GM19463 (cell line): ENCODE measurements around the gene FGF14.

ENCODE experiments used
- ATAC-seq: cut with Tn5 transposase; IDR thresholded peaks from one replicate; pipeline ENCODE4 v1.9.1; 2021; ENCODE audit warnings: mild to moderate bottlenecking, moderate library complexity; ENCODE audit not compliant: unreplicated experiment

The FGF14 gene

DNA sequence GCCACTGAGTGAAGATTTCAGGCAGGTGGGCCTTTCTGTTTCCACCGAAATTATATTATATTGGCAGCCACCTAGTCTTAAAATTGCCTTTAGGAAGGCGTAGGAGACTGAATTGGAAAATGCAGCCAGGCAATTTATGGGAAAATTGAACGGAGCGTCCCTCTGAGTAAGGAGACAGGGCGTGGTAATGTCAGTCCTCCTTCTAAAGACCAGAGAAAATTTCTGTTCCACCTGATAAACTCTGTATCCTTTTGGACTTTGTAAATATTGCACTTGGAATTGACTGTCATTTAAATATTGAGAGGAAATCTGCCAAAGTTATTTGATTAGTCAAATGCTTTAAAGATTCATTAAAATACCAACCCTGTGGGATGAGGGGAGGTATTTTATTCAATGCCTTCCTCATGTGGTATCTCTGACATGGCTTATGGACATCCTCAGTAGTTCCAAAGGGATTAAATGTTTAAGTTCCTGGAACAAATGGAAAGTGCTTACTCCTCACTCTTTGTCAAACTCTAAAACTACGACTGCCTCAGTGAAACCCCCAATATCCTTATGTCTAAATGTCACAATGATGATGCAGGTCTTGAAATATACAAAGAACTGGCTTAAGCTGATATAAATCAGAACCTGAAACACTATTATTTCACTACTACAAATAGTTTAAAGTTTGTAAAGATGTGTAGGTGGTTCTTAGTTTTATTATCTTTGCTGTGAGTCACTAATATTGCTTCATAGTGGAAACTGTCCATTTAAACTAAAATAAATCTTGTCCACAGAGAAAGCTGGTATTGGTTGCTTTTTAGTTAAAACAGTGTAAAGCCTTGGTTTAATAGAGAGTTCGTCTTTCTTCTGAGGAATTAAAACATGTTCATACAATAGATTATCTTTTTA is 203.2 kb downstream of the FGF14 start:
- ATAC-seq = no peak

DNA sequence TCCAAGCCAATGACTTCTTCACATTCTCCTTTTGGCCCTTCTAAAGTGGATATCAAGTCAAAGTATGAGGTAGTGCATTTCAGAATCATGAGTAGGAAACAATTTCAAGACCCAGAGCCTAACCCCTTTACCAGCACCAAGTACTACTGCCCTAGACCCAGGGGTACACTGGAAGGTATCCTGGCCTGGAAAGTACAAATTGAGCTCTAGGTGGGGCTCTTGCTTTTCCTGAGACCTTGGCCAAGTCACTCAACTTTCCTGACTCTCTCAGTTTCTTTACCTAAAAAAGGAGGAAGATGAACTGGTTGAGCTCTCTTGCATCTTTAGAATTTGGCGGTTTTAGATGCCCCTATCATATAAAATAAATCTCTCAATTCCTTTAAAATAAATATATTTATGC is 204.7 kb downstream of the FGF14 start:
- no peak for ATAC-seq

DNA sequence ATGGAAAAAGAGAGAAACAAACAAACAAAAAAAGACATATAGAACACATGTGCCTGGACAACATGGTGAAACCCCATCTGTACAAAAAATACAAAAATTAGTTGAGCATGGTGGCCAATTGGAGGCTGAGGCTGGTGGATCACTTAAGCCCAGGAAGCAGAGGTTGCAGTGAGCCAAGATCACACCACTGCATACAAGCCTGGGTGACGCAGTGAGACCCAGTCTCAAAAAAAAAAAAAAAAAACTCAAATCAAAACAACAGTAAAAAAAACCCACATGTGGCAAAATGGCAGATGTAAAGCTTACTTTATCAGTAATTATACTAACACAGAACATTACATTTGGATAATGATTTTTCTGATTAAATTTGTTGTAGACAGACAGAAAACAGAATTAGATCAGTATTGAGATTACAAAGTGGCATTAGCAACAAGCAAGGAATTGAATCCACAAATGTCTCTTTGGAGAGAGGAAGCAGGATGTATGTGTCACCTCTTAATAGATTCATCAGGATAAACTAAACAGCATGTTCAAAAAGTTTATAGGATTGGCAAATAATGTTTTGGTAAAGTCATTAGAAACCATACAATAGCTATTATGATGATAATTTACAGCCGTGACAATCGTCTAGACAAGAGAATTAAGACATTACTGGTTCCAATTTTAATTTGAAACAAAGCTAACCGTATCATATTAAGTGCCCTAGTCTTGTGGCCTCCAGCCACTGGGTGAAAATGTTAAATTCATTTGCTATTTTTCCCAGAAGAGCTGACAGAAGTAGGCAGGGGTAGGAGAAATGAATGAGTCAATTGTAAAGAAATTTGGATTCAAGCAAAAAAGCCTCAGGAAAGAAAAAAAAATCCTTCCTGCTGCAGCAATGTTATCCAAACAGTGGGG is 206.0 kb downstream of the FGF14 start:
- ATAC-seq = no peak

DNA sequence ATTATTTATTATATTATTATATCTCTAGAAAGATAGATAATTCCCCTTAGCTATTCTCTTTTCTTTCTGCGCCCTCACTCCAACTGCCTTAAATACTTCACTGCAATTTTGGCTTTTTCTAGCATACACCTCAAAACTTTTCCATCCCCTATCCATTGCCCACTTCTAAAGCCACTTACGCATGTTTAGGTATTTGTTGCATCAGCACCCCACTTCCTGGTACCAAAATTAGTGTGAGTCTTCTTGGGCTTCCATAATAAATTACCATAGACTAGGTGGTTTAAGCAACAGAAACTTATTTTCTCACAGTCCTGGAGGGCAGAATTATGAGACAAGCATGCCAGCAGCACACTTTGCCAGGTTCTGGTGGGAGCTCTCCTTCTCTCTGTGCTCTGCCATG is 209.0 kb downstream of the FGF14 start:
- no peak for ATAC-seq

DNA sequence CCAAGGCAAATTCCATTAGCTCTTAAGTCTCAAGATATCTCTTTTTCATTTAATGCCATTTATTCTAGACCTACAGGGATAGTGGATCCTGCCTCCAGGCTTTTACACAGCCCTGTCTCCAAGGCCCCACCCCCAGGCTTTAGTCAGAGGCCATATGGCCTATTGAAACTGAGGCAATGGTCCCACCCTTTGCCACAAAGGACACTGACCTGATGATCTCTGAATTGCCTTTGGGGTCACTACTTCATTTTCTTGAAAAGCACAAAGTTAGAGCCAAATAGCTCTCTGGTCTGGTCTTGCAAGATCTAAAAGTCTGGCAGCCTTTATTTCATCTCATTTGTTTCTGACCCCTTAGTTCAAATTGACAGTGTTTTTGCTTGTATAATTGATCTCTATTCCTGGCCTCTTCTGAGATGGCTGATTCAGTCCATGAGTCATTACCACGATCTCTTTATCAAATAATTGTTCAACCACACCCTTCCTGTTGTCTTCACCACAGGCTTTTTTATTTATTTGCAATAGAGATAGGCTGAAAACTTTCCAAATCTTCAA is 209.8 kb downstream of the FGF14 start:
- no peak for ATAC-seq

DNA sequence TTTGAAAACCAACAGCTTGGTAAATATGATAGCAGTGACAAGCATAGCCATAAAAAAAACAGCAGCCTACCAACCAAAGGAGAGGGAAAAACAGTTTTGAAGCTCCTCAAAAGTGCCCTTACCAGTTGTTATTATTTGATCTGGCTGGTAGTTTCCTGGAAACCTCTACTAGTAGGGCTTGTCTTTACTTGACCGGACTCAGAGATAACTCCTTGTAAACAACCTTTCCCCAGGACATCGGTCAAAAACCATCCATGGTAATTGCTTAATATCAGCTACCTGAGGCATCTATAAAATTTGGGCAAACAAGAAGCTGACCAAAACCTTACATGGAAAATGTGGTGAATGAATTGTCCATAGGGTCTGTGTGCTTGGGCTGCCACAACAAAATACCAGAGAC is 210.9 kb downstream of the FGF14 start:
- no peak for ATAC-seq

DNA sequence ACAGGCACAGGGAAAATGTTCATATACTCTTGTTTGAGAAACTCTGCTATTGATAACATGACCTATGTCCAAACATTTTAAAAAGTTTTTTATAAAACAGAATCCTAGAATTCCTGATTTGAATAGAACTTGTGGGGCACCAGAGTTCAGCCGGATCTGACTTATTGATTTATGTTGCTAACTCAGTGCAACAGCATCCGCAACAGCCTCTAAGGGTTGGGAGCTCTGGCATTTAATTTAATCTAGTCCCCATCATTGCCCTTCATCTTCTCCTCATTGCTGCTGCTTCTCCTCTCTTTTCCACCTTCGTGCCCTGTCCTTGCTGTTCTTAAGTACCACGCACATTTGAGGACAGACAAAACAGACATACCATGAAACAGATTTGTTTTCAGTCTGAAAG is 214.5 kb downstream of the FGF14 start:
- no peak for ATAC-seq

DNA sequence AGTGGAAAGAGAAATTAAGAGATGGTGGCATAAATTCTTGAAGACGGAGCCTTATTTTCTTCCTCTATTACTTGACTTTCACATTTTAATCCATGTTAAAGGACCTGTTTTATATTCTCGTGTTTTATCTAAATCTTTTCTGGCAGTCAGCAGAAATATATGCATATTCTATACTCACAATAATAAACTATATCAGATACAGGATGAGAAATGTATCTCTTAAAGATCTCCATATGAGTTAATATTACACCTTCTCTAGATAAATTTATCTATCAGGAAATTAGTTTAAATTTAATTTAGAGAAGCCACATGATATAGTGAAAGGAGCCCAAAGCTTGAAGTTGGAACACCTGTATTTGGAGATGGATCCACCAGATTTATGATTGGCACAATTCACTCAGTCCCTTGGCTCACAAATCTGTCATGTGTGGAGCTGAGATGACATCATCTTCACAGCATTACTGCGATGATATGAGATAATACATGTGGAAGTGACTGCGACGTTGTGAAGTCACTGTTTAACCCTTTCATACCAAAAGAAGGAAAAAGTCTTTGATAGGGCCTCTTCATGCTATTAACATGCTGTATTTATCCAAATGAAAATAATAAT is 216.4 kb downstream of the FGF14 start:
- ATAC-seq = no peak

DNA sequence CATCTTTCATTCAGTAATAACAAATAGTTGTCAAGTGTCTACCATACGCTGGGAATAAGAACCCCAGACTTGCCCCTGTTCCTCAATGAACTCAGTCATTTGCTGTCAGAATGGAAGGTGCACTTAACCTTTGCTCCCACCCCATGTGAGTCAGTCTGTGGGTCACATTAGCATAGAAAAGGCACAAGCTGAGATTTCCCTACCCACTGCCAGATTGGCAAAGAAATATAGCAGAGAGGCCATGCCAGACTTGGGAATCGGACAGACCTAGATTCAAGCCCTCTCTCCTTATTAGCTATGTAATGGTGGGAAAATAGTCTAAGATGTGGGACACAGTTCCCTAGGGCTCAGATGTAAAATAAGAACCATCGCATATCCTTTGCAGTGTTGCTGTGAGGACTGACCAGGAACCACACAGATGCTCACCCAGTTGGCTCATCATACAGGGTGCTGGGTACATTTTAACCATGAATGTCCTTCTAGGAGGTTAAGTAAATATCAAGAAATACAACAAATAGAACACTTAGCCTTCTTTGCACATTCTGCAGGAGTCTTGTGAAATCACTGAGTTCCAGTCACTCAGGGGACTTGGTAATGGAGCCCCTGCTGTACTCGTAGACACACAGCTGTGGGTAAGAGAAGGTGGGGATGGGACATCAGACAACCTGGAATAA is 218.2 kb downstream of the FGF14 start:
- ATAC-seq = no peak

DNA sequence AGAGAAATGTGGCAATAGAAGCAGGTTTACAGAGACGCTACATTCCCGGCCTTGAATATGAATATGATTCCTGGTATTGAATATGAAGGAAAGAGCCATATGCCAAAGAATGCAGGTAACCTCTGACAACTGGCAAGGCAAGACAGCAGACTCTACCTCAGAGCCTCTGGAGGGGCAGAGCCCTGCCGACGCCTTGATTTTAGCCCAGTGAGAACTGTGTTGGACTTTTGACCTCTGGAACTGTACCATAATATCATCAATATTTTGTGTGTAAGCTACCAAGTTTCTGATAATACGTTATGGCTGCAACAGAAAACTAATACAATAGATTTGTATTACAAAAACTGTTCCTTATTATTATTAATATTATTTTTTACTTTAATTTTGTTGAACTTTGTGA is 219.7 kb downstream of the FGF14 start:
- ATAC-seq = no peak

DNA sequence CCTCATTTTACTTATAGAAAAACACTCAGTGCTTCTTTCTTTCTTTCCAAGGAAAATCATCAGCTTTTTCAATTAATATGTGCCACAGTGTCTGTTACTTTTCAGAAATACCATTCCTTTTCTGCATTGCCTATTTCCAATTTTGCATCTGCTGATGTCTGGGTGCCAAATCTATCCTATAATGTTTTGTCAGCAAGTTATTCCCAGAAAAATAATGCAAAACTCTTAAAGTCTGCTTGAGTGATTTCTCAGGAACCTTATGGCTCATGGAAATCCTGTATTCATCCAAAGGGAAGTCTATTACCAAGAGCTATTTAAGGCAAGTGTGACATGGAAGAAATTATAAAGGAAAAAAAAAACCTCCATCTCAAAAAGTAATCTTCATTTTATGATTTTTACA is 224.4 kb downstream of the FGF14 start:
- no peak for ATAC-seq

DNA sequence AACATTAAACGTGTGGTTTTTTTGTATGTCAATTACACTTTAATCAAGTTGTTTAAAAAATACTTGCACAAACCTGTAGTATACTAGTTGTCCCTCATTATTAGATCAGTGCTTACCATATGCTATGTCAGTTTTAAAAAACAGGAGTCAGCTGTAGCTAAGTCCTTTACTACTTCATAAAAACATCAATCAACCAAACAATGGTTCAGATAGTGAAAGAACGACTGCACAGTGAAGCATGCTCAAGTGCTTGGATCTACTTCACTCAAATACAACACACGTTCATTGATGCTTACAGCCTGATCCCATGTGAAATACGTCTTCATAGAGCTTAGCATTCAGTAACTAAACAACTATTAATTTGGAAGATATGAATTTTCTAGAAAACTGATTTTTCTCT is 225.0 kb downstream of the FGF14 start:
- ATAC-seq = no peak

DNA sequence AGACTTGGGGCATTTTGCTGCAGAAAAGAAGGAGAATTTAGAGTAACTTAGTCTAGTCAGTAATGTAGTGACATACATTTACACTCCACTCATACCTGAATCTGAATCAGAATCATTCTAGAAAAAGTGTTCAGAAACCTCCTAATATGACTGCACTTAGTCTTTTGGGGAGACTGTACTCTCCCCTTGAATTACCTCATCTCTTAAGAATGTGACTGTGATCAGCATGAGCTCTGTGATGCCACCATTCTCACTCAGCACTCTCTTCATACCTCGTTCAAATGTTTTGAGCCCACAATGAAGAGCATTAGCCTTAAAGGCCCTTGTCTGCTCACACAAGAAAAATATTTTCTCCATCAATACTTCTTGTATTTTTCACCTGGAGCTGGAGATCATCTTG is 229.4 kb downstream of the FGF14 start:
- ATAC-seq = no peak

DNA sequence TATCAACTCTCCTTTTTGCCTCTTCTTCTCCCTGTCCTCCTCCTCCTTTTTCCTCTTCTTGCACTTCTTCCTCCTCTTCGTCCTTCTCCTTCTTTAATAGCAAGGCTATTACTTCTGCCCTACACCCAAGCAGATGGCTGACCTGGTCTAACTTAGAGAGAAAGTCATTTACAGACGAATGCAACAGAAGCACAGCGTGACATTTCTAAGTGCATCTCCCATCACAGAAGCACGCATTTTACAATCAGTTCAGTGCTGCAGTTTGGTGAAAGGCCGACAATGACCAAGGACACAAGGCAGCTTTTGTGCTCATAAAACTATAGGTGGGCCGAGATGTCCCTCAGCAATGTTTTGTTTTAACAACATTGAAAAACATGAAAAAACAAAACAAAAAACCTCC is 231.5 kb downstream of the FGF14 start:
- no peak for ATAC-seq

DNA sequence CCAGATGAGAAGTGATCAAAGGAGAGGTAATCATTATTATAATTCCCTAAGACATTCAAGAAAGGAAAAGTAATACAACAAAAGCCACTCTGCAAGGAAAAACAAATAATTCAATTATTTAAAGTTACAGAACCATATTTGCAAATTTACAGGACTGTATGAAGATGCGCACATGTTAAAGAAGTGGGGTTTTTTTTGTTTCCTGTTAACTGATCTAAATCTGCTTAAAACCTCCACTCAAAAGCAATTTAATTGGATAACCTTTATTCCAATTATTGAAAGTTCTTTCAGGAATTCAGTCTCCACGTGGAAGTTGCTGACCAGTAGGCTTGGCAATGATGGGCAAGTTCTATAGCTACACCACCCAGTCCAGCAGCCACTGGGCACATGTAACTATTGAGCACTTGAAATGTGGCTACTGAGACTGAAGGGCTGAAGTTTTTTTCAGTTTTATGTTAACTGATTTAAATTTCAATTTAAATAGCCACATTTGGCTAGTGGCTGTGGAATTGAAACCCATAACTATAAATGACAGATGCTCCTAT is 232.3 kb downstream of the FGF14 start:
- ATAC-seq = no peak

DNA sequence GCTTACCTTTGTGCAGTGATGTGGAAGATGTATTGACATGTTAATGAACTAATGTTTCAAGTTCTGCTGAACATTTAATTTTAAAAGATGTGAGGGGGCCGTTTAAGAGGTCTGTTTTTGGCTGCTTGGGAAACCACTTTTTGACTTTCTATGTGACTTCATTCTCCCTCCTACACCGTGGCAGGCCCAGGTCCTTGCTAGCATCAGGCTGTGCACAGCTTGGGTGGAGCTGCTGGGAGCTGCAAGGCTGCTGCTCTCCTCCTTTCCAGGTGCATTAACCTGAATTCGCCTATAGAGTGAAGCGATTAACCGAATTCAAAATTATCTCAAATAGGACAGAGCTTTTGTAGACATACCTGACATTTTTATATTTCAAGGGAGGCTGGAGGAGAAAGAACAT is 249.1 kb downstream of the FGF14 start:
- ATAC-seq = no peak

DNA sequence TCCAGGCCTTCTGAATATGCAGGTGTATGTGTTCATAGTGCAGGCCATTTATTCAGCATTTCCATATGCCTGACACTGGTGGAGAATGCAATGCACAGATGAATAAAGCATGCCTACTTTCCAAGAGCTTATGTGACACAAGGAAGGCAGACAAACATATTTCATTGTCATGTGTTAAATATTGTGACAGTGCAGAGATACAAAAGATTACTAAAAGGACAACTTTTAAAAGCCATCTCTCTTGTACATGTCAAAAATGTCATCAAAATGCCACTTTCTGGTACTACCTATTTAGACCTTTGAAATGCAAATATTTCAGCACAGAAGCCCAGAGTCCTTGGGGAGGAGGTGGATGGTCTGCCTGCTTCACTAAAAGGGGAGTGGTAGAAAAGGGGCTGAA is 254.5 kb downstream of the FGF14 start:
- ATAC-seq = no peak

DNA sequence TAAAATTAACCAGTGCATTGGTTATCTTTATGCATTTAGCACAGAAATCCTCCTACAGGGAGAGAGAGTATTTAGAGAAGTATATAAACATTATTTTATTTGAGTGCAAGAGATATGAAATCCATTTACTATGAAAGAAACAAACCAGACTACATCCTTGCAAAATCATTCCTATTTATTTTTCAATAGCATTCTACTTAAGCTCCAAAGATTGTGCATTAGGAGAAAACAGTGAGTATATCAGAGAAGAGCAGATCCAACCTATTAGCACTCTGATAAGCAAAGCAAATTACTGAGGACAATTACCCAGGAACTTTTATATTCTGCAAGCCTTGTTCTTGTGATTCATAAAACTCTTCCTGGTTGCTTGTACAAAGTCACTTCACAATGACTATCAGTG is 256.1 kb downstream of the FGF14 start:
- ATAC-seq = no peak

DNA sequence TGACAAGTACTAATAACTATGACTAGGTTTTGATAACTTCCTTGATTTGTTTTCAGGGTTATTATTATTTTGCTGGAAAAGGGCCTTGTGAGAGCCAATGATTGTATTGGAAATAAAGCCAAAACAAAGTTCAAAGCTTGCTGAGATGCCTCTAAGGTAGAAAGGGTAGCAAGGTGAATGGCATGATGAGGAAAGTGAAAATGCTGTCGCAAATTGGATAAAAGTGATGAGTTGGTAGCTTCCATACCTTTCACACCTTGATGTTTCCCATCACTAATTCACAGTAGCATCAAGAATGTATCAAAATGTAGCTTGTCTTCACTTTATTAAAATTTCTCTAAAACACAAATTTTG is 259.4 kb downstream of the FGF14 start:
- ATAC-seq = no peak

DNA sequence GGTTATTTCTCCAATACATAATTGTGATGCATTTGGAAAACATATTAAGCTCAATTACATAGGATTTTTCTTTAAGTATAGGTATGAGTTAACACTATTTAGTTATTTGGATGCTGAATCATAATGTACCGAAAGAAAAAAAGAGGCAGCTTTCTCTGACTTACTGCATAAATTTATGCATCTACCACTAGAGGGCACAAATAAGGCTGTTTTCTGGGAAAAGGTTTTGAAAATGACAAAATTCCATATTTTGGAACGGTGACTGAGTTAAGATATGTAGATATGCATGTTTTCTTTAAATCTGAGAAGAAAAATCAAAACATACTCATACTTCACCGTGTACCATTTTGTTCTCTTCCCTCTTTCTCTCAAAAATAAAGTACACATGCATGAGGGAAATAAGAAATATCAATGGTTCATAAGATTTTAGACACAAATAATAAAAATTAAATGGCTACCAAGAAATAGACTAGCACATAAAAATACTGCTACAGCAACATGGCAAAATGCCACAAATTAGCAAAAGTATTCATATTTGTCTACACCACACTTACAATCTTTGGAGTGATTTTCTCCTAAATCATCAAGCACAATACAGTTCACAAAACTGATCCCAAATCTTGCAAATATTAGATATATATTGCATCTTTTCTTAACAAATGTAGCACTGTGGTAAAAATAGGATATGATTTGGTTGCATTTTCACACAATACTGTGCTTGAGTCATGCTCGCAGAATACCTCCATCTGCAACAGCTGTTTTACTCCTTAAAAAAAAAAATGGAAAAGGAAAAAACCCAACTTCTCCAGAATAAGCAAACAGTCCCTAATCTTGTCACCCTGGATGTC is 260.0 kb downstream of the FGF14 start:
- no peak for ATAC-seq
